DMS 273 (cell line): ENCODE data around the gene FHOD3.
"Not testable (repeated sequence)": the region's sequence is repeated elsewhere in the genome, so short reads cannot be mapped to it uniquely, and the experiment has no call there.

ENCODE experiments used
- DNase-seq: peaks from one replicate; lab custom pipeline; 2025; ENCODE audit not compliant: unreplicated experiment; lab: John Stamatoyannopoulos, UW

FHOD3 gene

GRCh38 chr18:36721351-36721750 lies 423.8 kb downstream of the FHOD3 start:
- DNase-seq = not testable (repeated sequence)

GRCh38 chr18:36724169-36724568 lies 426.7 kb downstream of the FHOD3 start:
- DNase-seq = no peak

- DNase-seq = no peak
Observed at GRCh38 chr18:36724591-36725001, 427.1 kb downstream of the FHOD3 start.

- no peak for DNase-seq
Observed at GRCh38 chr18:36728345-36728744, 430.8 kb downstream of the FHOD3 start.

GRCh38 chr18:36729197-36729596 lies 431.7 kb downstream of the FHOD3 start:
- no peak for DNase-seq

- DNase-seq = no peak
Observed at GRCh38 chr18:36732264-36732663, 434.8 kb downstream of the FHOD3 start.

GRCh38 chr18:36733150-36733549 lies 435.6 kb downstream of the FHOD3 start:
- no peak for DNase-seq

- no peak for DNase-seq
Observed at GRCh38 chr18:36734596-36734995, 437.1 kb downstream of the FHOD3 start.

GRCh38 chr18:36735130-36735529 lies 437.6 kb downstream of the FHOD3 start:
- no peak for DNase-seq

GRCh38 chr18:36736094-36736493 lies 438.6 kb downstream of the FHOD3 start:
- DNase-seq = no peak

- peak; percentile 32 for DNase-seq
Observed at GRCh38 chr18:36737316-36737715, 439.8 kb downstream of the FHOD3 start.

- no peak for DNase-seq
Observed at GRCh38 chr18:36744261-36744876, 446.9 kb downstream of the FHOD3 start.

- DNase-seq = no peak
Observed at GRCh38 chr18:36745219-36745975, 447.9 kb downstream of the FHOD3 start.

- peak; percentile 28 for DNase-seq
Observed at GRCh38 chr18:36752929-36753865, 455.7 kb downstream of the FHOD3 start.

- peak; percentile 83 for DNase-seq
Observed at GRCh38 chr18:36756242-36756641, 458.7 kb downstream of the FHOD3 start.

- DNase-seq = peak; percentile 81
Observed at GRCh38 chr18:36757081-36757480, 459.6 kb downstream of the FHOD3 start.

GRCh38 chr18:36757991-36758390 lies 460.5 kb downstream of the FHOD3 start:
- DNase-seq = no peak

GRCh38 chr18:36758623-36759022 lies 461.1 kb downstream of the FHOD3 start:
- no peak for DNase-seq

GRCh38 chr18:36759167-36759776 lies 461.8 kb downstream of the FHOD3 start:
- no peak for DNase-seq

- DNase-seq = no peak
Observed at GRCh38 chr18:36760598-36760997, 463.1 kb downstream of the FHOD3 start.

GRCh38 chr18:36761186-36761698 lies 463.7 kb downstream of the FHOD3 start:
- no peak for DNase-seq
